Skeletal muscle cell (primary cell): ENCODE measurements around the gene SMPD3.

Source experiments
- DNase-seq: peaks from one replicate; pipeline ENCODE4 v3.0.0-alpha.2; 2010; ENCODE audit warnings: low read depth
- H3K4me3 ChIP-seq: 2 replicates; pipeline ENCODE4 v1.5.1; 2011; ENCODE audit warnings: low read depth, mild to moderate bottlenecking, control low read depth, low read length, moderate library complexity

SMPD3 gene

DNA sequence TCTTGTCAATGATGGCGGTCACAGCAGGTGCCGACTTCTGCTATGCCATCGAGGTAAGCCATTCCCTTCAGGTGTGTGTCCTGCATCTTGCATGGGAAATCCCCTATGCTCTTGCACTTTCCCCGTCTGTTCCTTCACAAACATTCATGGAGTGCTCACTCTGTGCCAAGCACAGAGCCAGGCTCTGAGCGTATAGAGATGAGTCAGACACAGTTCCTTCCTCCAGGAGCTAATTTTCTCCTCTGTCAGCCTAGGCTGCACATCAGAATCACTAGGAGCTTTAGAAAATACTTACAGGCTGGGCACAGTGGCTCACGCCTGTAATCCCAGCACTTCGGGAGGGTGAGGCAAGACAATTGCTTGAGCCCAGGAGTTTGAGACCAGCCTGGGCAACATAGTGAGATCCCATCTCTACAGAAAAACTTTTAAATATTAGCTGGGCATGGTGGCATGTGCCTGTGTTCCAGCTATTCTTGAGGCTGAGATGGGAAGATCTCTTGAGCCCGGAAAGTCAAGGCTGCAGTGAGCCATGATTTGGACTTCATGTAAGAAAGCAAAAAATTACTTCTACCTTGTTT is 123.4 kb downstream of the SMPD3 start:
- no peak for DNase-seq
- no peak overlapping the region for H3K4me3 ChIP-seq

DNA sequence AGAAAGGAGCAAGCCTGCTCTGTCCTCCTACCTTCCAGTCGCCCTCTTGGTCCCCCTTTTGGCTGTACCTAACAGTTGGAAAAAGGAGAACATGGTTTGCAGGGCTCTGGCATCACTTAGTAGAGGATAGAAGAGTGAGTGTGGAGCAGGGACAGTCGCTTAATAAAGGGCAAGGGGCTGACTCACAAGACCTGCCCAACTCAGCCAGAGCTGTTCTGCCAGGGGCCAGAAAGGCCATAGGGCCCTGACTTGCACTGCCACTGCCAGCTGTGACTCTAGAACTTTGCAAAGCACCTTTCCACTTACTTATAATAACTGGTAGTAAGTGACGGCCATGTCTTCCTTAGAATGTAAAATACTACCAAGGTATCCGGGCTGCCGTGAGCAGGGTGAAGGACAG is 124.0 kb downstream of the SMPD3 start:
- no peak overlapping the region for H3K4me3 ChIP-seq

DNA sequence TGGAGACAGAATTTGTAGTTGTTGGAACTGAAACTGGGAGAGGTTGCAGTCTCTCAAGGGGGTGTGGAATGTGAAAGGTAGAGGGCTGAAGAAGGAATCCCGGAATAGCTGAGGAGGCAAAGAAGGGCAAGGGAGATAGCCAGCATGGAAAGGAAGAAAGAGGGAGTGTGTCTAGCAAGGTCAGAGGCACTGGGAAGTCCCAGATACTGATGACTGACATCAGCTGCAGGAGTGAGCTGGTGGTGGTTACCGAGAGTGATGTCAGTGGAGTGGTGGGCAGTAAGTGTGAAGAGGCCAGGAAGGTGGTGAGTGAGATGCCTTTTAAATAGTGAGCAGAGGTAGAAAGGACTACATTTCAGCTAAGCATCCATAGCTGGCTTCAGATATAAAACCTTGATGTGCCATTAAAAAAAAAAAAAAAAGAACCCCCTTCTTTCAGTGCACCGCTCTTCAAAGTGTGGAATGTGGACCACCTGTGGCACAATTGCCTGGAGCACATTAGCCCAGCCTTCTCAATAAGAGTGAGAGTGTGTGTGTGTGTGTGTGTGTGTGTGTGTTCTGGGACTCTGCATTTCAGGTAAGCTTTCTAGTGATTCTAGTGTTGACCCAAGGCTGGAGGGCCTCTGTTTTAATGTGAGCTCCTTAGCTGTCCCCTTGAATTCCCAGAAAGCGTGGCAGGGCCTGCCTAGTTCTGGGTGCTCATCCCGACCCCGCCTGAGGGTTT is 129.0 kb downstream of the SMPD3 start:
- no peak overlapping the region for H3K4me3 ChIP-seq
- no peak for DNase-seq

More for the DNA sequence above, 124.0 kb downstream of the SMPD3 start:
- no peak for DNase-seq

DNA sequence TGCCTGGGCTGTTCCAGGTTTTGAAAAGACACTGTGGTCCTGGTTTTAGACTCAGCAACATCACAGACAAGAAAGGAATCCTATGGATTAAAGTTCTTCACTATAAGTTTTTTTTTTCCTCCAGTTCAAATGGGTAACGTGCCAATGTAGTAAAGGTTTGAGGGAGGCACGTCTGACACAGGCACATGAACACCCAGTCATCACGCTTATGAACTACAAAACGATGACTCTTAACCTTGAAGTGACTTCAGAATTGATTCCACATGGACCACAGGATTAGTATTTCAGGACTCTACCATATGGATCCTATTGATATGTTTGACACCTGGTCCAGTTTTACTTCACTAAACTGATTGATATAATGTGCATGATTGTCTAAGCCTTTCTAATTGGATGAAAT is 135.2 kb downstream of the SMPD3 start:
- no peak for DNase-seq
- H3K4me3 ChIP-seq, result no peak overlapping the region

DNA sequence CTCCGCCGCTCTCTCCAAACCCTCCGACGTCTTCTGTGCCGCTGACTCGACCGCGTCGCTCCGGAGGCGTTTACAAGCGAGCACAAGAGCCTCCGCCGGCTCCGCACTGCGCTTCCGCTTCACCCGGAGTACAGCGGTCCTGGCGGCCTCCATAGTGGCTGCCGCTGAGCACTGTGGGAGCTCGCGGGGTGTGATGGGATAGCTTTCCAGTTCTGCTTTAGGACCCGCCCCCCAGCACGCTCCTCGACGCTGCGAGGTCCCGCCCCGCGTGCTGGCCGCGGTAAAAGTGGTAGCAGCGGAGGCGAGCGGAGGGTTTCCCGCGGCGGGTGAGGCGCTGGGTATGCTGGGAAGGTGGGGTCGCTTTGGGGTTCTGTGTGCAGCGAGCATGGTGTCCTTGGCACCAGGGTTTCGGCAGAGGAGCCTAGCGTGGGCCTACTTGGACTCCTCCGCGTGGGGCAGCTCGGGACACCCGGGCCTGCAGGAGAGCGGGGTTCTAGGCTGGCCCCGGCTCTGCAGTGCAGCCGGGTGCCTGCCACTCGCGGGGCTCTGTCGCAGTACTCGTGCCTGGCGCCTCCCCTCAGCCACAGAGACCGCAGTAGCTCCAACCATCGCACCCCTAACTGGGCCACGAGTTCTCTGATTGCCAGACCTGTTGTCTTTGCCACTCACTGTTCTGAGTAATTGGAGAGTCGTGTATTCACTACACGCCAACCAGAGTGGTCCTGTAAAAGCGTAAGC is 137.4 kb downstream of the SMPD3 start, which contains the start of the genes PRMT7 and SLC7A6OS:
PRMT7 (plus strand) TSS at position 246 of the 738 bp plus-strand sequence. CDS start 4,961 bp downstream, outside the sequence.
SLC7A6OS (minus strand) TSS at position 173 of the 738 bp plus-strand sequence; CDS start at position 153, 20 bp downstream.
- peak within 1 kb of the TSS; percentile 87 for H3K4me3 ChIP-seq
- peak; percentile 60 for DNase-seq

DNA sequence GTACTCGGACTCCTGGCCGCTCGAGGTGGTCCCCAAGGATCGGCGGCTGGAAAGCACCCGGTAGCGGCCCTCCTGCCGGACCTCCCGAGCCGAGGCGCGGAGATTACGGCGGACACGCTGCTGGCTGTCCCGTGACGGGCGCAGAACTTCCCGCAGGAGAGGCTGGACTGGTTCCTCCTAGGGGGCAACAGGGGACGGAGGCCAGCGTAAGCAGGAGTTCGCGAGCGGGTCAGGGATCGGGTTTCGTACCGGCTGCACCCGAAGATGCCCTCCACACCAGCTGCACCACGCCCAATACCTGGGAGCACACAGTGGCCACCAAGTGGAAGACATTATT is 137.9 kb downstream of the SMPD3 start:
- peak overlapping the region; percentile 87 for H3K4me3 ChIP-seq
- no peak for DNase-seq

DNA sequence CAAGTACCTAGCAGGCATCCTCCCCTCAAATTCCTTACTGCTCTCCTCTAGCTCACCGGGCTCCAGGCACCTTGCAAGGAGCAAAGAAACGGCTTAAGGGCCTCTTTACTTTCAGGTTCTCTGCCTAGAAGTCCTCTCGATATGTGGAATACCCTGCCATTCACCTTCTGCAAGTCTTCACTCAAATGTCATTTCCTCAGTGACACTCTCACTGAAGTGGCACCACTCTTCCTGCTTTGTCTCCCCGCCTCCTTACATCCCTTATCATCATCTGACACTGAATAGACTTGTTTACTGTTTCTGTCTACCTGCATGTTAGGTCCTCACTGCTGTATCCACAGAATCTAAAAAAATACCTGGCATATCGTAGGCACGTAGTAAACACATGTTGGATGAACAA is 138.5 kb downstream of the SMPD3 start:
- no peak for DNase-seq
- peak overlapping the region; percentile 87 for H3K4me3 ChIP-seq
